AG04449 (cell line): ENCODE data around the gene SPON2.
A peak's percentile ranks its signal among the peaks of the same experiment; 100 is the strongest.

Experiments used
- CTCF ChIA-PET: fragments of 350-600 bp; formaldehyde crosslinking; extraction: SDS; loops from one replicate; lab custom pipeline; 2021; ENCODE audit warnings: antibody characterized with exemption; lab: Yijun Ruan, JAX
- POLR2A ChIA-PET: fragments of 400-600, 350-600 bp; formaldehyde crosslinking; extraction: SDS; loops from one replicate; lab custom pipeline; 2020; ENCODE audit warnings: antibody characterized with exemption, inconsistent platforms; lab: Yijun Ruan, JAX
- DNase-seq: peaks from one replicate; pipeline ENCODE4 v3.0.0-alpha.2; 2010; ENCODE audit warnings: low read depth, low spot score
- H3K4me3 ChIP-seq: 2 replicates; pipeline ENCODE4 v1.5.1; 2011; ENCODE audit warnings: low read depth, mild to moderate bottlenecking, control low read depth, low read length
- CTCF ChIP-seq: IDR thresholded peaks from one replicate; pipeline ENCODE4 v1.5.1; 2011; ENCODE audit warnings: mild to moderate bottlenecking, moderate library complexity, low read length, control low read depth, inconsistent platforms; ENCODE audit not compliant: insufficient read depth; ENCODE audit errors: missing control alignments

The SPON2 gene

GRCh38 chr4:1203026-1203616 lies 30.7 kb upstream of the SPON2 start:
- no peak for DNase-seq
- CTCF ChIA-PET, result interaction anchor here (1.4 to 2.5 kb wide), 2 partner anchors 36 to 72 kb away, joined by 3 to 10 read pairs; no protein-coding TSS in a partner anchor
- POLR2A ChIA-PET, result interaction anchor here (1.5 kb wide), 1 partner anchor 11 kb away, joined by 3 read pairs; no protein-coding TSS in a partner anchor

DNA sequence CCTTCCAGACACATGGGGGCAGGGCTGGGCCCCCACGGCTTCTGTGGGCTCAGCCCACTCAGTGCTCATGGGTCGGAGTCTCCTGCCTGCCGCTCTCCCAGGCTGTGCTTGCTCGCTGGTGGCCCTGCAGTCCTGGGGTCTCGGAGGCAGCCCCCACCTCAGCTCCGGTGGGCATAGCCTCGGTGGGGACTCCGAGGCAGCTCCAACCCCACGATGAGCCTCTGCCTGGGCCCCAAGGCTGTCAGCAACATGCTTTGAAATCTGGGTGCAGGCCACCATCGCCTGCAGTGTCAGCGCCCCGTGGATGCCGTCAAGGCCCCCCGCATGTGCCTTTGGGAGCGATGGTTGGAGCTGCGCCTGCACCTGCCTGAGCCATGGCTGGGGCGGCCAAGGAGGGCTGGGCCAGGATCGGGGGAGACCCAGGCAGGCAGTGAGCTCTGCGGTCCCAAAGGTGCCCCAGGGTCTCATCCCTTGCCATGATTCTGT lies 30.2 kb upstream of the SPON2 start:
- no peak for DNase-seq
- H3K4me3 ChIP-seq, result no peak overlapping the region
- no peak for TF ChIP-seq CTCF
- POLR2A ChIA-PET, result interaction anchor here (1.1 to 1.5 kb wide), 2 partner anchors 10 to 327 kb away, joined by 3 to 6 read pairs; no protein-coding TSS in a partner anchor
- CTCF ChIA-PET, result interaction anchor here (1.0 to 2.5 kb wide), 3 partner anchors 10 to 72 kb away, joined by 3 to 10 read pairs (median 3); no protein-coding TSS in a partner anchor

More at GRCh38 chr4:1203026-1203616, 30.7 kb upstream of the SPON2 start:
- no peak overlapping the region for H3K4me3 ChIP-seq
- TF ChIP-seq CTCF, result no peak

DNA sequence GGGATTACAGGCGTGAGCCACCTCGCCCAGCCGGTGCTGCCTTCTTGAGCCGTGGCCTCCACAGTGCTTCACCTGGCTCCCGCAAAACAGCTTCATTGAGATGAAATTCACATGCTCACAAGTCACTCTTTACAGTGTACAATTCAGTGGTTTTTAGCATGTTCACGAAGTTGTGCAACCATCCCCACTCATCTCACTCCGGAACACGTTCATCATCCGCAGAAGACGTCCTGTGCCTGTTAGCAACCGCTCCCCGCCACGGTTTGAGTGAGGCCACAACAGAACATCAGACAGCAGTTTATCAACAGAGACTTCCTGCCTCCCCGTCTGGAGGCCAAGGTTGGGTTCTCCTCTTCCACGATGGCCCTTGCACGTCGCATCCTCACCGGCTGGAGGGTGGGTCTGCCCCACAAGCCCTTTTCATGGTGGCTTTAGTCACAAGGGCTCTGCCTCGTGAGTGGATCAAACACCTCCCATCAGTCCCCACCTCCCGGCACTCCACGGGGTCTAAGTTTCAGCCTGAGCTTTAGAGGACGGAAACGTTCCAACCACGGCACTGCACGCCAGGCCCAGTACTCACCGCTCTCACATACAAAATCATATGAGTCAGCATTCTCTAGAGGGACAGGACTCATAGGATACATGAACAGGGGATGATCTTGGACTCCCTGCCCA lies 29.6 kb upstream of the SPON2 start:
- no peak for DNase-seq
- ChIA-PET POLR2A (interaction anchor here (0.7 to 1.5 kb wide), 3 partner anchors 10 to 328 kb away, joined by 3 to 6 read pairs (median 4); no protein-coding TSS in a partner anchor), CTCF (interaction anchor here (1.0 to 1.4 kb wide), 2 partner anchors 10 to 71 kb away, joined by 3 read pairs; no protein-coding TSS in a partner anchor)
- no peak for TF ChIP-seq CTCF
- H3K4me3 ChIP-seq, result no peak overlapping the region

DNA sequence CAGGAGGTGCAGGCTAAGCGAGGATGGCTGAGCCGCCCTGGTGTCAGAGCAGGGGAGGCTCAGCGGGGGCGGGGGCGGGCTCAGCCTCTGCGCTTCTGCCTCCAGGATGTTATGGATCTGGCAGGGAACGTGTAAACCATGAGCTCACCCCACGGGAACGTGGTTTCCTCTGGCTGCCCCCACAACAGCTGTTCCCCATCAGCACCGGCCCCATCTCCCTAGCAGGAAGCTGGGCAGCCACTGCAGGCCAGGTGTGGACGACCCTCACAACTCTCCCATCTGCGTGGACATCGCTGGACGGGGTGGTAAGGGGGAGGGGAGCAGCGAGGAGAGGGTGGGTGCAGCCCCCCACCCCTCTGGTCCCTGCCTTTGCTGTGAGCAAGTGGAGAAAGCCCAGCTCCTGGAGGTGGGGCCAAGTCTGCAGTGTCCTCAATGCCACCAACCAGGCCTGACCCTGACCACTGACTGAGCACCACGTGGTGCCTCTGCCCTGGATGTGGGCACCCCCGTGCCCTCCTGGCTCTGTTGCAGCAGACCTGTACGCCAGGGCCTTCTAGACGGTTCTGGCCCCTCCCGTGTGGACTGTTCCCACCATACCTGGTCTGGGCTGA lies 28.1 kb upstream of the SPON2 start:
- POLR2A ChIA-PET, result interaction anchor here (0.8 to 1.4 kb wide), 2 partner anchors 48 to 156 kb away, joined by 3 to 4 read pairs; partner anchors contain the start of gene CTBP1
- DNase-seq, result peak; percentile 33
- CTCF ChIA-PET, result interaction anchor here (0.9 to 1.4 kb wide), 5 partner anchors 8 to 70 kb away, joined by 3 to 4 read pairs (median 3); no protein-coding TSS in a partner anchor
- H3K4me3 ChIP-seq, result no peak overlapping the region
- no peak for TF ChIP-seq CTCF

GRCh38 chr4:1199556-1200331 lies 27.4 kb upstream of the SPON2 start:
- no peak for DNase-seq
- TF ChIP-seq CTCF, result no peak
- H3K4me3 ChIP-seq, result no peak overlapping the region
- ChIA-PET CTCF (interaction anchor here (0.9 to 1.4 kb wide), 5 partner anchors 8 to 69 kb away, joined by 3 to 4 read pairs (median 3); no protein-coding TSS in a partner anchor), POLR2A (interaction anchor here (0.8 to 1.4 kb wide), 2 partner anchors 49 to 155 kb away, joined by 3 to 4 read pairs; partner anchors contain the start of gene CTBP1)
